B cell (primary cell): Measurements from ENCODE around the gene DUSP7. TPM values are rescaled to one million over a fixed set of nuclear protein-coding genes. Genes with fewer than 3 reads are reported as not detected.

Experiments
- ATAC-seq: fragments of 200-7000 bp; cut with Tn5 transposase; one replicate; pipeline ENCODE4 v1.10.0; 2021; ENCODE audit warnings: low read depth, mild to moderate bottlenecking, moderate number of reproducible peaks, moderate library complexity
- CTCF ChIA-PET: fragments of 350-600 bp; sonication (Branson Sonifier 250); formaldehyde crosslinking; loops from one replicate; lab custom pipeline; 2021; ENCODE audit warnings: antibody characterized with exemption, inconsistent platforms; lab: Charles Lee
- POLR2A ChIA-PET: fragments of 350-600 bp; sonication (Branson Sonifier 250); formaldehyde crosslinking; loops from one replicate; lab custom pipeline; 2021; ENCODE audit warnings: antibody characterized with exemption; lab: Charles Lee
- DNase-seq: peaks from one replicate; pipeline ENCODE4 v3.0.0; 2013
- H2AFZ ChIP-seq: 2 replicates; pipeline ENCODE4 v1.6.1; 2012; ENCODE audit warnings: mild to moderate bottlenecking, low read depth, low read length; ENCODE audit not compliant: insufficient read depth, poor library complexity, severe bottlenecking
- H3K27ac ChIP-seq, 2 donors: 1 replicate in 1 of 2; 2 replicates in 1 of 2; pipeline ENCODE4 v1.5.1; 2012 to 2013; ENCODE audit warnings: low read length in 2 of 2, mild to moderate bottlenecking in 2 of 2, moderate library complexity in 1 of 2
- H3K27me3 ChIP-seq, 4 experiments: fragments of 200-600 bp in 1 of 4; sonication (generic) in 1 of 4; replicated peaks in 1 of 4; 1 replicate in 2 of 4; 2 replicates in 2 of 4; pipeline versions ENCODE4 v1.6.1 to v1.7.0; 2013 to 2016; ENCODE audit warnings: low read length in 3 of 4, mild to moderate bottlenecking in 2 of 4, mixed read lengths in 1 of 4, moderate library complexity in 1 of 4; ENCODE audit not compliant: insufficient read depth in 4 of 4, control insufficient read depth in 3 of 4; ENCODE audit errors: control extremely low read depth in 1 of 4
- H3K36me3 ChIP-seq, 2 experiments: replicated peaks in 1 of 2; 1 replicate in 1 of 2; 2 replicates in 1 of 2; pipeline versions ENCODE4 v1.6.1 to v1.7.1; 2013; ENCODE audit warnings: low read length in 1 of 2; ENCODE audit not compliant: insufficient read depth in 2 of 2, control insufficient read depth in 1 of 2; ENCODE audit errors: control extremely low read depth in 1 of 2, extremely low read depth in 1 of 2
- H3K4me1 ChIP-seq, 2 donors: fragments of 200-600 bp in 1 of 2; sonication (generic) in 1 of 2; 1 replicate in 1 of 2; 2 replicates in 1 of 2; pipeline versions ENCODE4 v1.5.1 to v1.6.1; 2013 to 2017; ENCODE audit warnings: low read length in 2 of 2; ENCODE audit not compliant: control insufficient read depth in 2 of 2, insufficient read depth in 2 of 2
- H3K4me2 ChIP-seq: replicated peaks from 2 replicates; pipeline ENCODE3; 2012; ENCODE audit warnings: mild to moderate bottlenecking, low read depth, low read length; ENCODE audit not compliant: poor library complexity, severe bottlenecking
- H3K4me3 ChIP-seq, 5 experiments: fragments of 200-600 bp in 1 of 5; sonication (generic) in 1 of 5; 1 replicate in 3 of 5; 2 replicates in 2 of 5; pipeline versions ENCODE4 v1.5.1 to v1.7.0; 2011 to 2016; ENCODE audit warnings: low read length in 4 of 5, mild to moderate bottlenecking in 4 of 5, low read depth in 2 of 5, control low read depth in 1 of 5, moderate library complexity in 1 of 5; ENCODE audit not compliant: insufficient read depth in 1 of 5; ENCODE audit errors: control extremely low read depth in 1 of 5, extremely low read depth in 1 of 5
- H3K79me2 ChIP-seq: fragments of 200-600 bp; sonication (generic); one replicate; pipeline ENCODE4 v1.6.0; 2016; ENCODE audit warnings: low read length; ENCODE audit not compliant: control insufficient read depth, insufficient read depth
- H3K9ac ChIP-seq: fragments of 200-600 bp; sonication (generic); 2 replicates; pipeline ENCODE4 v1.6.1; 2017; ENCODE audit warnings: mild to moderate bottlenecking, low read length, moderate library complexity
- H3K9me3 ChIP-seq, 3 donors: one replicate each; pipeline versions ENCODE4 v1.6.1 to v1.7.1; 2013; ENCODE audit warnings: low read length in 2 of 3; ENCODE audit not compliant: control insufficient read depth in 2 of 3, insufficient read depth in 1 of 3; ENCODE audit errors: control extremely low read depth in 1 of 3
- H4K20me1 ChIP-seq: 2 replicates; pipeline ENCODE4 v1.6.0; 2012; ENCODE audit warnings: mild to moderate bottlenecking, low read length; ENCODE audit not compliant: insufficient read depth, control insufficient read depth, poor library complexity, severe bottlenecking
- H3K27ac Mint-ChIP-seq: one replicate; pipeline ENCODE4 v1.8.0; 2021; ENCODE audit warnings: mixed read lengths
- H3K27me3 Mint-ChIP-seq: one replicate; pipeline ENCODE4 v1.8.0; 2021; ENCODE audit warnings: mixed read lengths
- H3K4me1 Mint-ChIP-seq: one replicate; pipeline ENCODE4 v1.8.0; 2021; ENCODE audit warnings: mixed read lengths
- H3K4me3 Mint-ChIP-seq: one replicate; pipeline ENCODE4 v1.8.0; 2021; ENCODE audit warnings: mixed read lengths
- H3K9me3 Mint-ChIP-seq: one replicate; pipeline ENCODE4 v1.8.0; 2022; ENCODE audit warnings: mixed read lengths; ENCODE audit not compliant: insufficient read depth
- CTCF ChIP-seq: fragments of 200-600 bp; IDR thresholded peaks from one replicate; pipeline ENCODE4 v1.8.0; 2022; ENCODE audit warnings: antibody characterized with exemption, mild to moderate bottlenecking
- EZH2 ChIP-seq: IDR thresholded peaks from 2 replicates; pipeline ENCODE4 v1.6.1; 2012; ENCODE audit warnings: borderline replicate concordance, low read depth, mild to moderate bottlenecking, moderate library complexity, low read length; ENCODE audit not compliant: insufficient read depth, poor library complexity, severe bottlenecking
- WGBS: methylation state at CpG from one replicate; pipeline ENCODE4 v1.1.5; 2013; ENCODE audit warnings: missing lambda C conversion rate; ENCODE audit not compliant: insufficient coverage; 5-methylcytosine and 5-hydroxymethylcytosine counted together
- intact Hi-C: fragments of 100-400 bp; cut with micrococcal nuclease; formaldehyde crosslinking; loops from one replicate; pipeline ENCODE4 v1.10.0; 2022
- polyA plus RNA-seq: library from polyadenylated mRNA; depleted of rRNA; stranded (reverse); fragments of >200 nt; gene quantifications from 2 replicates; pipeline ENCODE4 v1.2.3, GENCODE V29; 2012
- total RNA-seq, 2 donors: library from RNA; stranded (reverse); fragments of 120-200 nt in 1 of 2; gene quantifications; 1 replicate in 1 of 2; 2 replicates in 1 of 2; pipeline versions ENCODE4 v1.2.3 to v1.2.4, GENCODE V29; 2013 to 2022

The DUSP7 gene
- total and polyA plus RNA-seq, 2 donors (not counting 1 experiment from before 2014, with no cell fraction given): 5.1 to 6.9 TPM

GRCh38 chr3:52002748-52003147 lies 53.6 kb downstream of the DUSP7 start:
- H3K36me3 ChIP-seq: no peaks in the 10 kb centered on the region
- H3K4me3 Mint-ChIP-seq: no peak overlapping the region

More at GRCh38 chr3:52002748-52003147, 53.6 kb downstream of the DUSP7 start:
- H3K27ac Mint-ChIP-seq: no peak overlapping the region
- Histone ChIP-seq H3K27me3 (no peaks in the 10 kb centered on the region), H3K27ac (no peak overlapping the region), H3K4me2 (no peak overlapping the region), H4K20me1 (no peaks in the 10 kb centered on the region), H2AFZ (no peak overlapping the region), H3K4me1 (peaks cover 6 to 13% of the 10 kb centered on the region in 2 donors), H3K9ac (no peak overlapping the region), H3K9me3 (no peaks in the 10 kb centered on the region), H3K4me3 (no peak overlapping the region), H3K79me2 (no peaks in the 10 kb centered on the region)
- no peaks in the 10 kb centered on the region for H3K9me3 Mint-ChIP-seq
- no CpG with 5 or more reads among the region's 6 CpGs for WGBS
- H3K4me1 Mint-ChIP-seq: peaks cover 5% of the 10 kb centered on the region
- intact Hi-C loops: no loop called here
- ChIA-PET CTCF (interaction anchor here (0.9 to 5.7 kb wide), 12 partner anchors 11 to 337 kb away, joined by 3 to 166 read pairs (median 6); partner anchors contain the start of genes ABHD14B, ACY1, POC1A and TLR9), POLR2A (no interaction called here)
- no peak for TF ChIP-seq EZH2
- TF ChIP-seq CTCF: no peak
- H3K27me3 Mint-ChIP-seq: peaks cover 5% of the 10 kb centered on the region
- no peak for ATAC-seq
- no peak for DNase-seq
